ENCODE measurements around the gene TXNL4A. TPM values are rescaled to one million over a fixed set of nuclear protein-coding genes. Genes with fewer than 3 reads are reported as not detected.

The TXNL4A gene
- total RNA-seq, 1 donor from 2014 or later: 84.7 TPM

DNA sequence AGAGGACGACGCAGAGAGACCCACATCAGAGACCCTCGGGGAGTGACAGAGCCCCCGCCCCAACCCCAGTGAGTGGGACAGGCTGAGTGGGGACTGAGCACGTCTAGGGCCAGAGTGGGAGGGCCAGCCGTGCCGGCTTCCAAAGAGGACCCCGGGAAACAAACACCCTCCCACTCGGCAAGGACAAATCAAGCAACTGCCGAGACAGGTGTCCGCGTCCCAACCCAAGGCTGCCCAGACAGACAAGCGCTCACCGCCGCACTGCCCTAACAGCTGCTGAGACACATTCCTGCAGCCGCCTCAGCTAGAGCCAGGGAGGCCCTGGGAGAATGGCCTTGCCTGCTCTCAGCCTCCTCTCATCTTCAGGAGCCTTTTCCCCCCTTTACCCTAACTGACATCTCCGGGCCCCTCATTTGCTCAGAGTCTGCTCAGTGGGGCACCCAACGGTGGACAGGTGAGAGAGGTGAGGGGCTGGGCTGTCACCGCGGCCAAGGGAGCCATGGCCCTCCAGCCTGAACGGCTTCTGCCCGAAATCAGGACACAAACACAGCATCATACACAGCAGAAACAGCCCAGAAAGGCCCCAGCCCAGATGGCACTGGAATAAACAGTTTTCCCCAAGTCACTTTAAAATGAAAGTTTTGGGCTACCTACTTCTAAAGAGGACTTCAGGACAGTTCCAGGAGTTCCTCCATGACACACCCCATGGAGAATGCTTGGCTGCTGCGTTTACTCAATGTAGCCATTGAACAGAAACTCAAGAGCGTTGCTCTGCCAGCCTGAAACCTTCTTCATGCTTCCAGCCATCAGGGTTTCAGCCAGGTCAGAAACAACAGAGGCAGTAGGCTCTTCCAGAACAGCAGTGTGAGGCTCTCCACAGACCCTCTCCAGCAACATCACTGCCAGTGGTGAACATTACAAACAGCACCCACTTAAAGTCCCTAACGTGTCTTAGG lies 60.5 kb downstream of the TXNL4A start:
- DNase-seq (ENCODE audit: low read depth): no peak
- TF ChIP-seq, protein P1, sequence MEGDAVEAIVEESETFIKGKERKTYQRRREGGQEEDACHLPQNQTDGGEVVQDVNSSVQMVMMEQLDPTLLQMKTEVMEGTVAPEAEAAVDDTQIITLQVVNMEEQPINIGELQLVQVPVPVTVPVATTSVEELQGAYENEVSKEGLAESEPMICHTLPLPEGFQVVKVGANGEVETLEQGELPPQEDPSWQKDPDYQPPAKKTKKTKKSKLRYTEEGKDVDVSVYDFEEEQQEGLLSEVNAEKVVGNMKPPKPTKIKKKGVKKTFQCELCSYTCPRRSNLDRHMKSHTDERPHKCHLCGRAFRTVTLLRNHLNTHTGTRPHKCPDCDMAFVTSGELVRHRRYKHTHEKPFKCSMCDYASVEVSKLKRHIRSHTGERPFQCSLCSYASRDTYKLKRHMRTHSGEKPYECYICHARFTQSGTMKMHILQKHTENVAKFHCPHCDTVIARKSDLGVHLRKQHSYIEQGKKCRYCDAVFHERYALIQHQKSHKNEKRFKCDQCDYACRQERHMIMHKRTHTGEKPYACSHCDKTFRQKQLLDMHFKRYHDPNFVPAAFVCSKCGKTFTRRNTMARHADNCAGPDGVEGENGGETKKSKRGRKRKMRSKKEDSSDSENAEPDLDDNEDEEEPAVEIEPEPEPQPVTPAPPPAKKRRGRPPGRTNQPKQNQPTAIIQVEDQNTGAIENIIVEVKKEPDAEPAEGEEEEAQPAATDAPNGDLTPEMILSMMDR (conservative IDR thresholded peaks at IDR 0.05; ENCODE audit: low read depth, low read length): no peak
- H3K4me3 ChIP-seq (ENCODE audit: low read depth, low read length): no peak overlapping the region

DNA sequence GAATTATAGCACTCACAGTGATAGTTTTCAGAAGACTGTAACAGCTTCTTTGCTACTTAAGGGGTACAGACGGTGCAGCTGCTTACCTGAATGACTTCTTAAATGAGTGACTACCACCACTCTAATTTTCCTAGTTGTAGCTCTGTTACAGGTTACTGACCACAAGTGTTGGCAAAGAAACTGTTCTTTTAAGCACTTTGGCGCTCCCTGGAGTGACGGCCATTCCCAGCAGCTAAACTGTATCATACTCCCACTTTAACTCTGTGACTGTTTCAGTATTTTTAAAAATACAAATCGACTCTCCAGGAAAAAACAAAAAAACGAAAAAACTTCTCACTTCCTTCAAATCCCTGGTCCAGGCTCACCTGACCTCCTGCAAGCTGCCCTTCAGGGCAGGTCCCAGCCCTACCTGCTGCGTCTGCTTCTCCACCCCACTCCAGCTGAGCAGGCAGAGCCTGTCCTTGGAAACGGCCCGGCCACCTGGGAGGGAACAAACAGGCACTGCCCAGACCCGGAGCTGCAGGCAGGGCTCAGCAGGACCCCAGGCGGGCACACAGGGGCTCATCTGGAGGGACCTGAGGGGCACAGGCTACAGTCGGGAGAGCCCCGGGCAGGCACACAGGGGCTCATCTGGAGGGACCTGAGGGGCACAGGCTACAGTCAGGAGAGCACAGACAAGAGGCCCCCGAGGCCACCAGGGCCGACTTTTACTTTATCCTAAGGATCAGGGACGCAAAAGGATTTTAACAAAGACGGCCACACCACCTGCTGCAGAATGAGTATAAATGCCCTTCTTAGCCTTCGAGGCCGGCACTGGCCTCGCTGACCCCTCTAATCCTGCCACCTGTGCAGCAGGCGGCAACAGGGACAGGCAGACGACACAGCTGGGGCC lies 61.4 kb downstream of the TXNL4A start:
- no peak for DNase-seq (ENCODE audit: low read depth)
- TF ChIP-seq, protein P1 (conservative IDR thresholded peaks at IDR 0.05; ENCODE audit: low read depth, low read length): no peak

DNA sequence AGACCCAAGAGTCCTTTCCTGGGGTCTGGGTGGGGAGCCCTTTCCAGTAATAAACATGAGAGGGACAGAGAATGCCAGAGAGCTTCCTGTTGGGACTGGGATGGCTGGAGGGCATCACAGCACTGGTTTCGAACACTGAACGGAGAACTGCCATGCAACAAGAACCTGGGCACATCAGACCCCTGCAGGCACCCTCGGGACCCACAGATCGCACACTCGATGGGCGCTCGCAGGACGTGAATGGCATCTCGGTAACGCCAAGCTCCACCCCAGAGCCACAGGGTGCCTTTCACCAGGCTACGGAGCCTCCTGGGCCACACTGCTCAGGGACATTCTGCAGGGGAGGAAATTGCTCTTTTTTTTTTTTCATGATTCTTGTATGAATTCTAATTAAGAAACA lies 62.1 kb downstream of the TXNL4A start:
- H3K4me3 ChIP-seq (ENCODE audit: low read depth, low read length): no peak overlapping the region
- DNase-seq (ENCODE audit: low read depth): no peak
- TF ChIP-seq, protein P1 (conservative IDR thresholded peaks at IDR 0.05; ENCODE audit: low read depth, low read length): no peak

More for the DNA sequence above, 61.4 kb downstream of the TXNL4A start:
- no peak overlapping the region for H3K4me3 ChIP-seq (ENCODE audit: low read depth, low read length)

DNA sequence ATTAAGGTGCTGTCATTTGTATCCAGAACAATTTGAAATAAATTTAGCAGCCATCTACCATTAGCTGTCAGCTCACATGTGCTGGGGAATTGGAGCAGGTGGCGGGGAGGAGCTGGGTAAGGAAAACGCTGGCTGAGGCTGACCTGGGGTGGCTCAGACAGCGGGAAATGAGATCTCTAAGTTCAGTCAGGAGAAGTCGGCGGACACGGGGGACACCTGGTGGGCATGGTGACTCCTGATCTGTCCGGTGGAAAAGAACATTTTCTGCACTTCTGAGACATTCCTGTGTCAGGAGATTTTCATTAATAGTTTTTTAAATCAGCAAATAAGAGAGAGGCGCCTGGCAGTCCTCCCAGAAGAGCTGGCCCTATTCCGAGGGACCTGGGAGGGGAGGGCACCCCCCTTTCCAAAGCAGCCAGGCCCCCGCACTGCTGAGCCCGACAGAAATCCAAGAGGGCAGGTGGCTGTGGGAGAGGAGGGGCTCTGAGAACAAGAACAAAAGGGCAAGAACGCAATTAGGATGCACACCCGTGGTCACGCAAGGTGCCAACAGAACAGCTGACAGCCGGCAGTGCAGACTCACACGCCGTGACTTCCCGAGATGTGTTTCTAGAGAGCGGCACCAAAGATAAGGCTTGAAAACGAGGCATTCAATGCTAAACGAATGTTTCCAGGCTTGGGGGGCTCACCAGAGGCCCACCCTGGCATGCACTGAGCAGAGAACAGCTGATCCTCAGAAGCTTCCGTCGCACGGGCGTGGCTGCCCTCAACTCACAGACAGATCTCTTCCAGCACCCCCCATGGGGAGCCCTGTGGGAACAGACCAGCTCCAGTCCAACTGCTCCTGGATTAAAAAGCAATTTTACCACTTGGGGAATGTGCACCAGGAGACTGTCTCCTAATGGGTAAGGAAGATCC lies 63.3 kb downstream of the TXNL4A start:
- TF ChIP-seq, protein P1 (conservative IDR thresholded peaks at IDR 0.05; ENCODE audit: low read depth, low read length): no peak
- DNase-seq (ENCODE audit: low read depth): no peak
- no peak overlapping the region for H3K4me3 ChIP-seq (ENCODE audit: low read depth, low read length)

DNA sequence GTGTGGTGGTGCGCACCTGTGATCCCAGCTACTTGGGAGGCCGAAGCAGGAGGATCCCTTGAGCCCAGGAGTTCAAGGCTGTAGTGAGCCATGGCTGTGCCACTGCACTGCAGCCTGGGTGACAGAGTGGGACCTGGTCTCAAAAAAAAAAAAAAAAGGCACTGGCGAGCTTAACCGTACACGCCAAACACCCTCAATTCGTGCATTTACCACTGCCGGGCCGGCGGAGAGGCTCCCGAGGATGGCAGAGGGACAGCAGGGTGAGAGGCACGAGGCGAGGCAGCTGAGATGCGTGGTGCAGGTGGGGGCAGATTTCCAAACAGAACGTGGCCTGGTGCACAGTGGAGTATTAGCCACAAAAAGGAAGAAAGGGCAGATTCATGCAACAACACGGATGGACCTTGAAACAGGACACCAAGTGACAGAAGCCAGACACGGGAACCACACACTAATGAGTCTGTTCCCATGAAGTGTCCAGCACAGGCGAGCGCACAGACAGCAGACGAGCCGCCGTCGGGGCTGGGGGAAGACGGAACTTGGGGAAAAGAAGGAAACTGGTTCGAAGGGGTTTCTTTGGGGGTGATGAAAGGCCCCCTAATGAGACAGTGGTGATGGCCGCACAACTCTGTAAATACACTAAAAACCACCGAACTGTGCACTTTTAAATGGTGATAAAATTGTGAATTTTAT lies 64.3 kb downstream of the TXNL4A start:
- no peak overlapping the region for H3K4me3 ChIP-seq (ENCODE audit: low read depth, low read length)
- DNase-seq (ENCODE audit: low read depth): no peak
- TF ChIP-seq, protein P1 (conservative IDR thresholded peaks at IDR 0.05; ENCODE audit: low read depth, low read length): no peak
